ENCODE data around the gene PRKAA2.

Gene PRKAA2

GRCh38 chr1:56643661-56644060 lies 1.5 kb upstream of the PRKAA2 start:
- H3K36me3 ChIP-seq (ENCODE audit: control insufficient read depth in 4 of 4, insufficient read depth in 4 of 4, low read length in 3 of 4), result no peaks in the 10 kb centered on the region
- CTCF ChIA-PET, result no interaction called here
- no peaks in the 10 kb centered on the region for H3K9me3 ChIP-seq (ENCODE audit: control extremely low read depth in 1 of 5, control insufficient read depth in 4 of 5, insufficient read depth in 2 of 5, low read depth in 1 of 5, low read length in 4 of 5)
- no peak for DNase-seq
- H3K4me1 ChIP-seq (ENCODE audit: control extremely low read depth in 1 of 4, control insufficient read depth in 4 of 4, insufficient read depth in 4 of 4, low read length in 3 of 4), result peaks cover 0 to 16% (median 12%) of the 10 kb centered on the region in 4 experiments
- no peak overlapping the region for H3K4me3 ChIP-seq (ENCODE audit: control insufficient read depth in 1 of 7, extremely low read depth in 1 of 7, insufficient read depth in 4 of 7, low read depth in 2 of 7, low read length in 6 of 7)
- H3K27me3 ChIP-seq (replicated peaks in 2 of 5; ENCODE audit: control insufficient read depth in 4 of 5, insufficient read depth in 5 of 5, low read length in 4 of 5), result peaks cover 13 to 52% (median 22%) of the 10 kb centered on the region in 5 experiments
- H3K27ac ChIP-seq (ENCODE audit: insufficient read depth in 1 of 2, low read depth in 1 of 2, low read length in 2 of 2, poor library complexity in 1 of 2, severe bottlenecking in 2 of 2), result no peak overlapping the region
- POLR2A ChIA-PET, result no interaction called here

GRCh38 chr1:56644064-56644918 lies 823 bp upstream of the PRKAA2 start:
- POLR2A ChIA-PET, result no interaction called here
- CTCF ChIA-PET, result no interaction called here
- Histone ChIP-seq H3K9me3 (ENCODE audit: control extremely low read depth in 1 of 5, control insufficient read depth in 4 of 5, insufficient read depth in 2 of 5, low read depth in 1 of 5, low read length in 4 of 5) (no peaks in the 10 kb centered on the region), H3K4me3 (ENCODE audit: control insufficient read depth in 1 of 7, extremely low read depth in 1 of 7, insufficient read depth in 4 of 7, low read depth in 2 of 7, low read length in 6 of 7) (peak overlapping the region; percentile 2 to 73 (median 57)), H3K27me3 (replicated peaks in 2 of 5; ENCODE audit: control insufficient read depth in 4 of 5, insufficient read depth in 5 of 5, low read length in 4 of 5) (peaks cover 13 to 52% (median 23%) of the 10 kb centered on the region in 5 experiments), H3K4me1 (ENCODE audit: control extremely low read depth in 1 of 4, control insufficient read depth in 4 of 4, insufficient read depth in 4 of 4, low read length in 3 of 4) (peaks cover 0 to 16% (median 12%) of the 10 kb centered on the region in 4 experiments), H3K27ac (ENCODE audit: insufficient read depth in 1 of 2, low read depth in 1 of 2, low read length in 2 of 2, poor library complexity in 1 of 2, severe bottlenecking in 2 of 2) (no peak overlapping the region), H3K36me3 (ENCODE audit: control insufficient read depth in 4 of 4, insufficient read depth in 4 of 4, low read length in 3 of 4) (no peaks in the 10 kb centered on the region)
- WGBS (ENCODE audit: insufficient coverage), result 0% methylated on average over 11 of the region's 23 CpGs
- DNase-seq, result peak in 1 of 3 donors; percentile 8

- WGBS (ENCODE audit: insufficient coverage), result 5% methylated on average over 15 of the region's 18 CpGs
- H3K27me3 ChIP-seq (replicated peaks in 2 of 5; ENCODE audit: control insufficient read depth in 4 of 5, insufficient read depth in 5 of 5, low read length in 4 of 5), result peaks cover 13 to 52% (median 21%) of the 10 kb centered on the region in 5 experiments
- POLR2A ChIA-PET, result no interaction called here
These were observed 677 bp downstream of the PRKAA2 start for GRCh38 chr1:56645677-56646305.

GRCh38 chr1:56646611-56647010 lies 1.5 kb downstream of the PRKAA2 start:
- H3K27ac ChIP-seq (ENCODE audit: insufficient read depth in 1 of 2, low read depth in 1 of 2, low read length in 2 of 2, poor library complexity in 1 of 2, severe bottlenecking in 2 of 2), result no peak overlapping the region
- peaks cover 0 to 16% (median 12%) of the 10 kb centered on the region in 4 experiments for H3K4me1 ChIP-seq (ENCODE audit: control extremely low read depth in 1 of 4, control insufficient read depth in 4 of 4, insufficient read depth in 4 of 4, low read length in 3 of 4)
- H3K27me3 ChIP-seq (replicated peaks in 2 of 5; ENCODE audit: control insufficient read depth in 4 of 5, insufficient read depth in 5 of 5, low read length in 4 of 5), result peaks cover 13 to 52% (median 21%) of the 10 kb centered on the region in 5 experiments
- ChIA-PET POLR2A (no interaction called here), CTCF (interaction anchor here (0.6 kb wide), 1 partner anchor 12 kb away, joined by 3 read pairs; no protein-coding TSS in a partner anchor)
- H3K4me3 ChIP-seq (ENCODE audit: control insufficient read depth in 1 of 7, extremely low read depth in 1 of 7, insufficient read depth in 4 of 7, low read depth in 2 of 7, low read length in 6 of 7), result no peak overlapping the region
- no peak for DNase-seq
- WGBS (ENCODE audit: insufficient coverage), result 72% methylated on average over 3 of the region's 3 CpGs
- H3K9me3 ChIP-seq (ENCODE audit: control extremely low read depth in 1 of 5, control insufficient read depth in 4 of 5, insufficient read depth in 2 of 5, low read depth in 1 of 5, low read length in 4 of 5), result no peaks in the 10 kb centered on the region
- H3K36me3 ChIP-seq (ENCODE audit: control insufficient read depth in 4 of 4, insufficient read depth in 4 of 4, low read length in 3 of 4), result no peaks in the 10 kb centered on the region

More at GRCh38 chr1:56645677-56646305, 677 bp downstream of the PRKAA2 start:
- H3K4me1 ChIP-seq (ENCODE audit: control extremely low read depth in 1 of 4, control insufficient read depth in 4 of 4, insufficient read depth in 4 of 4, low read length in 3 of 4), result peaks cover 0 to 16% (median 12%) of the 10 kb centered on the region in 4 experiments
- DNase-seq, result no peak
- no peaks in the 10 kb centered on the region for H3K9me3 ChIP-seq (ENCODE audit: control extremely low read depth in 1 of 5, control insufficient read depth in 4 of 5, insufficient read depth in 2 of 5, low read depth in 1 of 5, low read length in 4 of 5)
- no peaks in the 10 kb centered on the region for H3K36me3 ChIP-seq (ENCODE audit: control insufficient read depth in 4 of 4, insufficient read depth in 4 of 4, low read length in 3 of 4)
- CTCF ChIA-PET, result no interaction called here
- H3K27ac ChIP-seq (ENCODE audit: insufficient read depth in 1 of 2, low read depth in 1 of 2, low read length in 2 of 2, poor library complexity in 1 of 2, severe bottlenecking in 2 of 2), result no peak overlapping the region
- peak overlapping the region in 6 of 7 experiments; percentile 20 to 73 (median 54) for H3K4me3 ChIP-seq (ENCODE audit: control insufficient read depth in 1 of 7, extremely low read depth in 1 of 7, insufficient read depth in 4 of 7, low read depth in 2 of 7, low read length in 6 of 7)

GRCh38 chr1:56647106-56647505 lies 2.0 kb downstream of the PRKAA2 start:
- ChIA-PET CTCF (interaction anchor here (0.6 kb wide), 1 partner anchor 11 kb away, joined by 3 read pairs; no protein-coding TSS in a partner anchor), POLR2A (no interaction called here)
- Histone ChIP-seq H3K27me3 (replicated peaks in 2 of 5; ENCODE audit: control insufficient read depth in 4 of 5, insufficient read depth in 5 of 5, low read length in 4 of 5) (peaks cover 13 to 52% (median 21%) of the 10 kb centered on the region in 5 experiments), H3K27ac (ENCODE audit: insufficient read depth in 1 of 2, low read depth in 1 of 2, low read length in 2 of 2, poor library complexity in 1 of 2, severe bottlenecking in 2 of 2) (no peak overlapping the region), H3K4me1 (ENCODE audit: control extremely low read depth in 1 of 4, control insufficient read depth in 4 of 4, insufficient read depth in 4 of 4, low read length in 3 of 4) (peaks cover 0 to 16% (median 12%) of the 10 kb centered on the region in 4 experiments), H3K4me3 (ENCODE audit: control insufficient read depth in 1 of 7, extremely low read depth in 1 of 7, insufficient read depth in 4 of 7, low read depth in 2 of 7, low read length in 6 of 7) (no peak overlapping the region), H3K36me3 (ENCODE audit: control insufficient read depth in 4 of 4, insufficient read depth in 4 of 4, low read length in 3 of 4) (no peaks in the 10 kb centered on the region), H3K9me3 (ENCODE audit: control extremely low read depth in 1 of 5, control insufficient read depth in 4 of 5, insufficient read depth in 2 of 5, low read depth in 1 of 5, low read length in 4 of 5) (no peaks in the 10 kb centered on the region)
- DNase-seq, result no peak
- no CpG with 5 or more reads among the region's 1 CpG for WGBS (ENCODE audit: insufficient coverage)

GRCh38 chr1:56648546-56648945 lies 3.4 kb downstream of the PRKAA2 start:
- CTCF ChIA-PET, result no interaction called here
- no CpG with 5 or more reads among the region's 4 CpGs for WGBS (ENCODE audit: insufficient coverage)
- Histone ChIP-seq H3K27me3 (replicated peaks in 2 of 5; ENCODE audit: control insufficient read depth in 4 of 5, insufficient read depth in 5 of 5, low read length in 4 of 5) (peaks cover 11 to 39% (median 16%) of the 10 kb centered on the region in 5 experiments), H3K4me3 (ENCODE audit: control insufficient read depth in 1 of 7, extremely low read depth in 1 of 7, insufficient read depth in 4 of 7, low read depth in 2 of 7, low read length in 6 of 7) (no peak overlapping the region), H3K4me1 (ENCODE audit: control extremely low read depth in 1 of 4, control insufficient read depth in 4 of 4, insufficient read depth in 4 of 4, low read length in 3 of 4) (peaks cover 0 to 16% (median 12%) of the 10 kb centered on the region in 4 experiments), H3K9me3 (ENCODE audit: control extremely low read depth in 1 of 5, control insufficient read depth in 4 of 5, insufficient read depth in 2 of 5, low read depth in 1 of 5, low read length in 4 of 5) (no peaks in the 10 kb centered on the region), H3K27ac (ENCODE audit: insufficient read depth in 1 of 2, low read depth in 1 of 2, low read length in 2 of 2, poor library complexity in 1 of 2, severe bottlenecking in 2 of 2) (no peak overlapping the region), H3K36me3 (ENCODE audit: control insufficient read depth in 4 of 4, insufficient read depth in 4 of 4, low read length in 3 of 4) (no peaks in the 10 kb centered on the region)
- DNase-seq, result no peak
- POLR2A ChIA-PET, result no interaction called here
